GM10266 (cell line): Measurements from ENCODE around the gene ISOC2.

Experiments
- DNase-seq: peaks from one replicate; pipeline ENCODE4 v3.0.0; 2012; ENCODE audit errors: extremely low spot score
- TF ChIP-seq, protein P1 (sequence below): IDR thresholded peaks from 2 replicates; pipeline ENCODE4 v1.5.1; 2012; ENCODE audit warnings: mild to moderate bottlenecking, low read depth; ENCODE audit not compliant: control insufficient read depth, insufficient read depth; ENCODE audit errors: missing control alignments

ISOC2 gene

DNA sequence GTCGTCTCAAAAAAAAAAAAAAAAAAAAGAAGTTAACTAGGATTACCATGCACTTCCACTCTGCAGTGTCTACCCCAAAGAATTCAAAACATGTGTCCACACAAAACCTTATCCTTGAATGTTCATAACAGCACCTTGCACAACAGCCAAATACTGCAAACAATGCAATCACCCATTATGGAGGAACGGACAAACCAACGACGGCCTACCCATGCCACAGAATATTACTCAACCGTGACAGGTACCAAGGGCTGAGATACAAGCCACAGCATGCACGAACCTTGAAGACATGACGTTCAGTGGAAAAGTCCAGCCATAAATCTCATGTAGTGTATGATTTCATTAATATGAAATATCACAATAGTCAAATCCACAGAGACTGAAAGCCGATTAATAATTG lies 15.4 kb downstream of the ISOC2 start:
- no peak for DNase-seq

DNA sequence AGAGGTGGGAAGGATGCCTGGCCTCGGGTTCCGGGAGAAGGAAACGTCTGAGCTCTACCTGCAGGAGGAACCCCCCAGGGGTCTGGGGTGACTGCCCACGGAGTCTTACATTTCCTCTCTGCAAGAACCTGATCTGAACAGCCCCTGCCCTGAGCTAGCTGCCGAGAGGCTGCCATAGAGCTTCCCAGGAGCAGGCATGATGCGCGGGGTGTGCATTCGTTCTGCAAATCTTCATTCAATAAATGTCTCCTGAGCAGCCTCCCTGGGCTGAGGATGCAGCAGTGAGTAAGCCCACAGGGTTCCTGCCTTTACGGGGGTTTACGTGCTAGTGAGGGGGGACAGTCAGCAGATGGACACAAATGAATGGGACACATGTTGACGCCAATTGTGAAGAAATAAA lies 16.8 kb downstream of the ISOC2 start:
- no peak for DNase-seq
- TF ChIP-seq, protein P1, sequence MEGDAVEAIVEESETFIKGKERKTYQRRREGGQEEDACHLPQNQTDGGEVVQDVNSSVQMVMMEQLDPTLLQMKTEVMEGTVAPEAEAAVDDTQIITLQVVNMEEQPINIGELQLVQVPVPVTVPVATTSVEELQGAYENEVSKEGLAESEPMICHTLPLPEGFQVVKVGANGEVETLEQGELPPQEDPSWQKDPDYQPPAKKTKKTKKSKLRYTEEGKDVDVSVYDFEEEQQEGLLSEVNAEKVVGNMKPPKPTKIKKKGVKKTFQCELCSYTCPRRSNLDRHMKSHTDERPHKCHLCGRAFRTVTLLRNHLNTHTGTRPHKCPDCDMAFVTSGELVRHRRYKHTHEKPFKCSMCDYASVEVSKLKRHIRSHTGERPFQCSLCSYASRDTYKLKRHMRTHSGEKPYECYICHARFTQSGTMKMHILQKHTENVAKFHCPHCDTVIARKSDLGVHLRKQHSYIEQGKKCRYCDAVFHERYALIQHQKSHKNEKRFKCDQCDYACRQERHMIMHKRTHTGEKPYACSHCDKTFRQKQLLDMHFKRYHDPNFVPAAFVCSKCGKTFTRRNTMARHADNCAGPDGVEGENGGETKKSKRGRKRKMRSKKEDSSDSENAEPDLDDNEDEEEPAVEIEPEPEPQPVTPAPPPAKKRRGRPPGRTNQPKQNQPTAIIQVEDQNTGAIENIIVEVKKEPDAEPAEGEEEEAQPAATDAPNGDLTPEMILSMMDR, result no peak

More for the DNA sequence above, 15.4 kb downstream of the ISOC2 start:
- TF ChIP-seq, protein P1, result no peak

DNA sequence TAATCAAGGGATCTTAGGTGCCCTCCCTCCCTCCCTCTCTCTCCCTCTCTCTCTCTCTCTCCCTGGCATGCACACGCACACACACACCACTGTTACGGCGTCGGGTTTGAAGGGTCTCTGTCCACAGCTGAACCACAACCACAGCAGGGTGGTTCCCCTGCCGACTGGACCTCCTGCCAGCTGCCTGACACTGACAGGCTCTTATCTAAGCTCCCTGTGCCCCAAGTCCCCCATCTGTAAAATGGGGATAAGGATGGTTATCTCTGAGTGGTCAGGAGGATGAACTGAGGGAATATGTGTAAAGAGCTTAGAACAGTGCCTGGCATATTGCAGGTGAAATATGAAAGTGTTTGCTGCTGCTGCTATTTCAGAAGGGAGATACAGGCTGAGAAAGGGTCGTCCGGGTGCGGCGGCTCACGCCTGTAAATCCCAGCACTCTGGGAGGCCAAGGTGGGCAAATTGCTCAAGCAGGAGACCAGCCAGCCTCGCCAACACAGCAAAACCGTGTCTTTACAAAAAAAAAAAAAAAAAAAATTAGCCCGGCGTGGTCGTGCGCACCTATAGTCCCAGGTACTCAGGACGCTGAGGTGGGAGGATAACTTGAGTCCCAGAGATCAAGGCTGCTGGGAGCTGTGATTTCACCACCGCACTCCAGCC lies 17.5 kb downstream of the ISOC2 start:
- no peak for DNase-seq
- TF ChIP-seq, protein P1, result no peak

DNA sequence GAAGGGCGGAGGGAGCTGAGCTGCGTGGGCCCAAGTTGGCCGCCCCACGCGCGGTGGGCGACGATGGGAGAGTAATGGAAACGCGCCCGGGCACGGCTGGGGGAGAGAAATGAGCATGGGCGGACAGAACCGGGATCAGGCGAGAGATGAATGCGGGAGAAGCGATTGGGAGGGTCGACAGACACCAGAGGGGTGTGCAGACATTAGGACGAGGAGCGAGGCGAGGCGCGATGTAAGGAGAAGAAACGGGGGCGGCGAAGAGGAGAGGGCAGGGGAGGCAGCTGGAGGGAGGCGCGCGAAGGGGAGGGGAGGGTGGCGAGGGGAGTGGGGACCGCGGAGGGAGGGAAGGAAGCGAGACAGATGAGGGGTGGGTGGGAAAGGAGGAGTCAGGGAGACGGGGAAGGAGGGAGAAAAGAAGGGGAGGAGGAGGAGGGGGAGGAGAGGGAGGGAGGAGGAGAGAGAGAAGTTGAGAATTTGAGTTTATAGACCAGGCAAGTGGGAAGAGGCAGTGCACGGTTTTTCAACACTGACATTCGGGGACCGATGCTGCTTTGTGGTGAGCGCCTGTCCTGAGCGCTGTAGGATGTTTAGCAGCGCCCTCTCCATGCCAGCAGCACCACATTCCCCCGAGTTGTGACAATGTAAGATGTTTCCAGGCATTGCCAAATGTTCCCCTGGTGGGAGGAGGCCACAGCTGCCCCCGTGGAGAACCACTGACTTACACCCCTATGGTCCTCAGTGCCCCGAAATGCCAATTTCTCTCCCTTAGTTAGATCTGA lies 18.2 kb downstream of the ISOC2 start, which contains the start of gene SHISA7:
SHISA7 (minus strand) TSS at position 256 of the 779 bp plus-strand sequence. CDS start 437 bp downstream, outside the sequence.
- no peak for DNase-seq
- TF ChIP-seq, protein P1, result no peak

DNA sequence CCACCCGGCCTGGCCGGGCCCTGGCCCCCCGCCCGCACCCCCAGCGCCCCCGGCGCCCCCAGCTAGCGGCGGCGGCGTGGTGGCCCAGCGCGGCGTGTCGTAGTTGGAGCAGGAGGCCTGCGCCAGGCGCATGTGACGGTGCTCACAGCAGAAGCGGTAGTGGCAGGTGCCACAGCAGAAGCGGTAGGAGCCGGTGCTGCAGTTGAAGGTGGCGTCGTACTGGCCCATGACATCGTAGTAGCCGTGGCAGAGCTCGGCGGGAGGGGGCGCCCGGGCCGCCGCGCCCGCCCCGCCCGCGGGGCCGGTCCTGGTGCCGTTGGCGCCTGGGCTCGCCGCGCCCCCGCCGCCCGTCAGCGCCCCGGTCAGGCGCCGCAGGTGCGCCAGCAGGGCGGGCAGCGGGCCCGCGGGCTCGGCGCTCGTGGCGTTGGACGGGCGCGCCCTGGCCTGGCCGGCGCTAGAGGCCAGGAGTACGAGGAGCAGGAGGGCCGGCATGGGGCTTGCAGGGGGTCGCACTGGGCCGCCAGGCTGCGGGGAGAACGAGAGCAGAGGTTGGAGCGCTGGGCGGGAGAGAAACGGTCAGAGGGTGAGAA lies 19.0 kb downstream of the ISOC2 start:
- no peak for DNase-seq

DNA sequence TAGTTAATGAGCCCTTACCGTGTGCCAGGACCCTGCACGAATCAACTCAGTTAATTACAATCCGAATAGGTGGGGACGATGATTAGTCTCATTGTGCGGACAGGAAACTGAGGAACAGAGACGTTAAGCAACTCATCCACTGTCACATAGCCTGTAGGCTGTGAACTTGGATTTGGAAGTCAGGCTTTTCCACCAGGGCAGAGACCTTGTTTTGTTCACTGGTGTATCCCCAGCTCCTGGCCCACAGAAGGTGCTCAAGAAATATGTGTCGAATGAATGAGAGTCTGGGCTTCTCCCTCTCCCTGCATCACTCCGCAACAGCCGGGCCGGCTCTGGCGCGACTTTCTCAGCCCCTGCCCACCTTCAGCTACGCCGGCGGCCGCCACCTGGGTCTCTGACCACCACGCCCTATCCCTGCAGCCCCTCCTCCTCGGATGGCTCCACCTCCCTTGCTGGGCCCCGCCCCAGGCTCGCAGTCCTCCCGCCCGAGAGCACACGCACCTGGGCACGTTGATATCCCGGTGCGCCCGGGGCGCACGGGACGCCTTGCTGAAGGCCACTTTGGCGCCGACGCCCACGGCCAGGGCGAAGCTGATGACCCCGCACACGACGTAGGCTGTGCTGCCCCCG lies 19.6 kb downstream of the ISOC2 start:
- DNase-seq, result no peak
- TF ChIP-seq, protein P1, result no peak

More for the DNA sequence above, 19.0 kb downstream of the ISOC2 start:
- TF ChIP-seq, protein P1, result no peak
